A673 (cell line): ENCODE data around the gene ANXA4. TPM values are rescaled to one million over a fixed set of nuclear protein-coding genes. Genes with fewer than 3 reads are reported as not detected.

ENCODE experiments used
- BruUV-seq: library from RNA; stranded (reverse); fragments of 400-500 nt; replicated peaks from 2 replicates; lab custom pipeline; 2021; lab: Mats Ljungman, UMichigan
- CTCF ChIA-PET: fragments of 300-600 bp; sonication (Branson Sonifier 250); formaldehyde crosslinking; loops from one replicate; lab custom pipeline; 2022; ENCODE audit warnings: antibody characterized with exemption; lab: Charles Lee
- POLR2A ChIA-PET: fragments of 300-600 bp; sonication (Branson Sonifier 250); formaldehyde crosslinking; loops from one replicate; lab custom pipeline; 2022; ENCODE audit warnings: antibody characterized with exemption; ENCODE audit not compliant: low non-redundant PET; lab: Charles Lee
- DNase-seq: peaks from one replicate; pipeline ENCODE4 v3.0.0-alpha.2; 2015; ENCODE audit warnings: low spot score
- H3K27ac ChIP-seq: fragments of 200-600 bp; sonication (generic); 2 replicates; pipeline ENCODE4 v1.5.1; 2016; ENCODE audit warnings: mixed run types, low read depth, mild to moderate bottlenecking, mixed read lengths, antibody characterized with exemption, low read length; ENCODE audit not compliant: poor library complexity, severe bottlenecking
- H3K27me3 ChIP-seq: fragments of 200-600 bp; sonication (generic); replicated peaks from 2 replicates; pipeline ENCODE4 v1.6.1; 2017; ENCODE audit warnings: mixed run types, low read depth, mild to moderate bottlenecking, mixed read lengths, antibody characterized with exemption, low read length; ENCODE audit not compliant: insufficient read depth, poor library complexity
- H3K36me3 ChIP-seq: fragments of 200-600 bp; sonication (generic); 2 replicates; pipeline ENCODE4 v1.6.1; 2016; ENCODE audit warnings: mixed run types, mild to moderate bottlenecking, mixed read lengths, antibody characterized with exemption, low read length; ENCODE audit not compliant: insufficient read depth, poor library complexity, severe bottlenecking
- H3K4me1 ChIP-seq: fragments of 200-600 bp; sonication (generic); 2 replicates; pipeline ENCODE4 v1.6.1; 2017; ENCODE audit warnings: mixed run types, mild to moderate bottlenecking, mixed read lengths, antibody characterized with exemption, low read length; ENCODE audit not compliant: insufficient read depth, poor library complexity, severe bottlenecking
- H3K4me3 ChIP-seq: fragments of 200-600 bp; sonication (generic); 2 replicates; pipeline ENCODE4 v1.5.1; 2016; ENCODE audit warnings: low read depth, mixed run types, mild to moderate bottlenecking, mixed read lengths, low read length; ENCODE audit not compliant: poor library complexity, severe bottlenecking
- H3K9me3 ChIP-seq: fragments of 200-600 bp; sonication (generic); 2 replicates; pipeline ENCODE4 v1.6.1; 2016; ENCODE audit warnings: mixed run types, low read depth, mild to moderate bottlenecking, mixed read lengths, antibody characterized with exemption, low read length; ENCODE audit not compliant: poor library complexity, severe bottlenecking
- CTCF ChIP-seq: fragments of 300-800, 200-600 bp; sonication (generic); conservative IDR thresholded peaks from 2 replicates; pipeline ENCODE4 v1.5.1; 2017; ENCODE audit warnings: low read depth, mild to moderate bottlenecking, antibody characterized with exemption, low read length, moderate library complexity, mixed read lengths
- EZH2 ChIP-seq: fragments of 200-600 bp; sonication (generic); IDR thresholded peaks from 2 replicates; pipeline ENCODE4 v1.6.1; 2017; ENCODE audit warnings: borderline replicate concordance, low read depth, mild to moderate bottlenecking, mixed read lengths, antibody characterized with exemption, low read length; ENCODE audit not compliant: poor library complexity, severe bottlenecking
- intact Hi-C: fragments of 100-400 bp; cut with micrococcal nuclease; formaldehyde crosslinking; loops from one replicate; pipeline ENCODE4 v1.10.0; 2022; ENCODE audit not compliant: unreplicated experiment
- total RNA-seq: library from RNA; stranded (reverse); gene quantifications from 2 replicates; pipeline ENCODE4 v1.2.3, GENCODE V29; 2021

ANXA4 gene
- total RNA-seq, 1 experiment from 2014 or later = 5.1 TPM

- POLR2A ChIA-PET = no interaction called here
- intact Hi-C loops = no loop called here
- no peak overlapping the region for H3K27ac ChIP-seq
- TF ChIP-seq EZH2 = no peak
- no peak for TF ChIP-seq CTCF
- H3K4me3 ChIP-seq = no peak overlapping the region
- no peaks in the 10 kb centered on the region for H3K27me3 ChIP-seq
- no peak for DNase-seq
- no peaks in the 10 kb centered on the region for H3K9me3 ChIP-seq
- H3K4me1 ChIP-seq = no peaks in the 10 kb centered on the region
- H3K36me3 ChIP-seq = no peaks in the 10 kb centered on the region
- CTCF ChIA-PET = no interaction called here
- no TSS peak for BruUV-seq
Measured at GRCh38 chr2:69780921-69781320, 39.0 kb downstream of the ANXA4 start.

- no TSS peak for BruUV-seq
- no peaks in the 10 kb centered on the region for H3K36me3 ChIP-seq
- CTCF ChIA-PET = no interaction called here
- no peaks in the 10 kb centered on the region for H3K4me1 ChIP-seq
- no peaks in the 10 kb centered on the region for H3K9me3 ChIP-seq
- no peak overlapping the region for H3K4me3 ChIP-seq
- no peak for DNase-seq
- H3K27ac ChIP-seq = no peak overlapping the region
- POLR2A ChIA-PET = no interaction called here
- intact Hi-C loops = no loop called here
- TF ChIP-seq CTCF (no peak), EZH2 (no peak)
- no peaks in the 10 kb centered on the region for H3K27me3 ChIP-seq
Measured at GRCh38 chr2:69781321-69782248, 39.7 kb downstream of the ANXA4 start.

GRCh38 chr2:69784228-69784627, 42.3 kb downstream of the ANXA4 start:
- Histone ChIP-seq H3K27ac (no peak overlapping the region), H3K4me3 (no peak overlapping the region), H3K9me3 (no peaks in the 10 kb centered on the region), H3K27me3 (no peaks in the 10 kb centered on the region), H3K4me1 (no peaks in the 10 kb centered on the region), H3K36me3 (no peaks in the 10 kb centered on the region)
- ChIA-PET POLR2A (no interaction called here), CTCF (no interaction called here)
- no peak for DNase-seq
- TF ChIP-seq CTCF (no peak), EZH2 (no peak)
- intact Hi-C loops = no loop called here
- BruUV-seq = no TSS peak
